Measurements from ENCODE around the gene UST. TPM values are rescaled to one million over a fixed set of nuclear protein-coding genes. Genes with fewer than 3 reads are reported as not detected.

The UST gene
- polyA plus RNA-seq, 4 donors: 0.81 to 4.0 (median 1.4) TPM; not detected in 1

DNA sequence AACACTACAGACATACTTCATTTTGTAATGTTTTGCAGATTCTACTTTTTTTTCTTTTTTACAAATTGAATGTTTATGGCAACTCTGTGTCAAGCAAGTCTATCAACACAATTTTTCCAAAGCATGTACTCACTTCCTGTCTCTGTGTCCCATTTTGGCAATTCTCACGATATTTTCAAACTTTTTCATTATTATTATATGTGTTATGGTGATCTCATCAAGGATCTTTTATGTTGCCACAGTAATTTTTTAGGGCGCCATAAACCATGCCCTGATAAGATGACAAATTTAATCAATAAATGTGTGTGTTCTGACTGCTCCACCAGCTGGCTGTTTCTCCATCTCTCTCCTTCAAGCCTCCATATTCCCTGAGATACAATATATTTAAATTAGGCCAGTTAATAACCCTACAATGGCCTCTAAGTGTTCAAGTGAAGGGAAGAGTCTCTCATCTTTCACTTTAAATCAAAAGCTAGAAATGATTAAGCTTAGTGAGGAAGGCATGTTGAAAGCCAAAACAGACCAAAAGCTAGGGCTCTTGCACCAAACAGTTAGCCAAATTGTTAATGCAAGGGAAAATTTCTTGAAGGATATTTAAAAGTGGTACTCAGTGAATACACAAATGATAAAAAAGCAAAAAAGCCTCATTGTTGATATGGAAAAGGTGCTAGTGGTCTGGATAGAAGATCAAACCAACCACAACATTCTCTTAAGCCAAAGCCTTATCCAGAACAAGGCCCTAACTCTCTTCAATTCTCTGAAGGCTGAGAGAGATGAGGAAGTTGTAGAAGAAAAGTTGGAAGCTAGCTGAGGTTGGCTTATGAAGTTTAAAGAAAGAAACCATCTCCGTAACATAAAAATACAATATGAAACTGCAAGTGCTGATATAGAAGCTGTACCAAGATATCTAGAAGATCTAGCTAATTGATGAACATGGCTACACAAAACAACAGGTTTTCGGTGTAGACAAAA, 376.3 kb downstream of the UST start:
- no peak for FAIRE-seq
- DNase-seq: peak in 1 of 2 donors; percentile 13
- Histone ChIP-seq H3K27me3 (ENCODE audit: control insufficient read depth in 3 of 3, insufficient read depth in 3 of 3, low read length in 3 of 3) (peaks cover 0 to 8% (median 0%) of the 10 kb centered on the region in 3 donors), H3K9me3 (ENCODE audit: control insufficient read depth in 2 of 2, insufficient read depth in 1 of 2, low read depth in 1 of 2, low read length in 1 of 2) (no peaks in the 10 kb centered on the region), H3K36me3 (ENCODE audit: control insufficient read depth in 3 of 3, insufficient read depth in 2 of 3, low read depth in 1 of 3, low read length in 3 of 3) (no peaks in the 10 kb centered on the region), H3K4me3 (ENCODE audit: low read depth in 1 of 3, low read length in 3 of 3) (no peak overlapping the region), H3K27ac (ENCODE audit: low read depth in 1 of 3, low read length in 2 of 3) (no peak overlapping the region), H3K4me1 (ENCODE audit: control insufficient read depth in 3 of 3, insufficient read depth in 2 of 3, low read depth in 1 of 3, low read length in 2 of 3) (no peaks in the 10 kb centered on the region)
- WGBS, 3 donors: 30 to 47% (median 40%) methylated on average over 4 of the region's 4 CpGs

DNA sequence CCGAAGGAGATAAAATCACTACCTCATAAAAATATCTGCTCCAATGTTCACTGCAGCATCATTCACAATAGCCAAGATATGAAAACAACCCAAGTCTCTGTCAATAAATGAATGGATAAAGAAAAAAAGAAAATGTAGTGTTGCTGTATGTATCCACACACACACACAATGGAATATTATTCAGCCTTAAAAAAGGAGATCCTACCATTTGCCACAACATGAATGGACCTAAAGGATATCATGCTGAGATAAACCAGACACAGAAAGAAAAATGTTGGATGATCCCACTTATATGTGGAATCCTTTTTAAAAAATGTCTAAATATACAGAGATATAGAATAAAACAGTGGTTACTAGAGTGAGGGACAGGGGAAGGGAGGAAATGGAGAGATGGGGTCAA, 378.5 kb downstream of the UST start:
- no peaks in the 10 kb centered on the region for H3K36me3 ChIP-seq (ENCODE audit: control insufficient read depth in 3 of 3, insufficient read depth in 2 of 3, low read depth in 1 of 3, low read length in 3 of 3)
- no peak overlapping the region for H3K27ac ChIP-seq (ENCODE audit: low read depth in 1 of 3, low read length in 2 of 3)
- 93 to 100% (median 97%) methylated on average over 1 of the region's 1 CpG for WGBS, 3 donors
- FAIRE-seq (no peak), DNase-seq (no peak)
- H3K4me1 ChIP-seq (ENCODE audit: control insufficient read depth in 3 of 3, insufficient read depth in 2 of 3, low read depth in 1 of 3, low read length in 2 of 3): no peaks in the 10 kb centered on the region
- peaks cover 0 to 7% (median 0%) of the 10 kb centered on the region in 3 donors for H3K27me3 ChIP-seq (ENCODE audit: control insufficient read depth in 3 of 3, insufficient read depth in 3 of 3, low read length in 3 of 3)
- no peak overlapping the region for H3K4me3 ChIP-seq (ENCODE audit: low read depth in 1 of 3, low read length in 3 of 3)
- H3K9me3 ChIP-seq (ENCODE audit: control insufficient read depth in 2 of 2, insufficient read depth in 1 of 2, low read depth in 1 of 2, low read length in 1 of 2): no peaks in the 10 kb centered on the region
